HCT116 (cell line): Measurements from ENCODE around the gene RAI14. TPM values are rescaled to one million over a fixed set of nuclear protein-coding genes. Genes with fewer than 3 reads are reported as not detected.

Experiments
- ATAC-seq: fragments of 200-7000 bp; cut with Tn5 transposase; 2 replicates; pipeline ENCODE4 v1.9.1; 2020; ENCODE audit warnings: mild to moderate bottlenecking, moderate library complexity
- BruUV-seq: library from RNA; stranded (reverse); fragments of 400-500 nt; replicated peaks from 2 replicates; lab custom pipeline; 2021; lab: Mats Ljungman, UMichigan
- CTCF ChIA-PET: fragments of 300-600 bp; sonication (Branson Sonifier 250); formaldehyde crosslinking; loops from one replicate; lab custom pipeline; 2021; ENCODE audit warnings: antibody characterized with exemption; lab: Charles Lee
- POLR2A ChIA-PET: fragments of 300-600, 350-600 bp; sonication (Branson Sonifier 250); formaldehyde crosslinking; loops from one replicate; lab custom pipeline; 2021; ENCODE audit warnings: antibody characterized with exemption; lab: Charles Lee
- RAD21 ChIA-PET, 2 experiments: fragments of 300-600 bp; sonication (Branson Sonifier 250); formaldehyde crosslinking; loops; one replicate each; lab custom pipeline; 2023; ENCODE audit warnings: low total read pairs in 2 of 2; ENCODE audit not compliant: uncharacterized antibody in 2 of 2, unreplicated experiment in 2 of 2, low non-redundant PET in 1 of 2; lab: Charles Lee
- DNase-seq: peaks from one replicate; pipeline ENCODE4 v3.0.0-alpha.2; 2010; ENCODE audit warnings: low read depth, low spot score
- H2AFZ ChIP-seq: fragments of 200-600 bp; shearing (Covaris generic), sonication (generic); 2 replicates; pipeline ENCODE4 v1.6.1; 2017; ENCODE audit warnings: low read depth, mixed run types, mixed read lengths, antibody characterized with exemption, low read length; ENCODE audit not compliant: poor library complexity, severe bottlenecking
- H3K27ac ChIP-seq: 2 replicates; pipeline ENCODE4 v1.5.1; 2012; ENCODE audit warnings: low read depth, low read length
- H3K27me3 ChIP-seq: fragments of 200-600 bp; sonication (generic); 2 replicates; pipeline ENCODE4 v1.6.1; 2016; ENCODE audit warnings: mixed run types, low read length, mixed read lengths; ENCODE audit not compliant: insufficient read depth
- H3K36me3 ChIP-seq, 2 experiments: fragments of 200-500 bp in 1 of 2; fragments of 200-600 bp in 1 of 2; sonication (Bioruptor generic) in 1 of 2; sonication (generic) in 1 of 2; 2 replicates each; pipeline versions ENCODE4 v1.5.1 to v1.6.1; 2014 to 2016; ENCODE audit warnings: low read length in 2 of 2, inconsistent platforms in 1 of 2, mixed read lengths in 1 of 2, mixed run types in 1 of 2; ENCODE audit not compliant: insufficient read depth in 2 of 2, control insufficient read depth in 1 of 2
- H3K4me1 ChIP-seq, 2 experiments: fragments of 200-600 bp in 1 of 2; sonication (generic) in 1 of 2; 2 replicates each; pipeline versions ENCODE4 v1.5.1 to v1.6.1; 2012 to 2017; ENCODE audit warnings: low read length in 2 of 2, inconsistent platforms in 1 of 2, mild to moderate bottlenecking in 1 of 2, mixed read lengths in 1 of 2, mixed run types in 1 of 2, moderate library complexity in 1 of 2; ENCODE audit not compliant: insufficient read depth in 2 of 2, control insufficient read depth in 1 of 2
- H3K4me2 ChIP-seq: fragments of 200-600 bp; sonication (generic); 2 replicates; pipeline ENCODE4 v1.6.1; 2017; ENCODE audit warnings: mixed run types, low read length, mixed read lengths
- H3K4me3 ChIP-seq, 2 experiments: fragments of 200-600 bp in 1 of 2; sonication (generic) in 1 of 2; replicated peaks in 1 of 2; 2 replicates each; pipeline ENCODE4 v1.5.1; 2011 to 2016; ENCODE audit warnings: low read length in 2 of 2, control low read depth in 1 of 2, low read depth in 1 of 2, mild to moderate bottlenecking in 1 of 2, mixed read lengths in 1 of 2, mixed run types in 1 of 2
- H3K79me2 ChIP-seq: fragments of 200-600 bp; sonication (generic); 2 replicates; pipeline ENCODE4 v1.6.1; 2017; ENCODE audit warnings: mild to moderate bottlenecking, mixed run types, low read length, moderate library complexity, mixed read lengths; ENCODE audit not compliant: insufficient read depth
- H3K9ac ChIP-seq: fragments of 200-600 bp; sonication (generic); 2 replicates; pipeline ENCODE4 v1.6.1; 2016; ENCODE audit warnings: low read length, mixed read lengths
- H3K9me2 ChIP-seq: fragments of 200-600 bp; sonication (generic), shearing (Covaris generic); 2 replicates; pipeline ENCODE4 v1.6.1; 2017; ENCODE audit warnings: mixed run types, mild to moderate bottlenecking, moderate library complexity; ENCODE audit not compliant: insufficient read depth
- H3K9me3 ChIP-seq, 2 experiments: fragments of 200-500 bp in 1 of 2; fragments of 200-600 bp in 1 of 2; sonication (Bioruptor generic) in 1 of 2; sonication (generic) in 1 of 2; 2 replicates each; pipeline ENCODE4 v1.6.1; 2014 to 2017; ENCODE audit warnings: low read length in 2 of 2, mixed read lengths in 2 of 2, inconsistent platforms in 1 of 2, low read depth in 1 of 2, mild to moderate bottlenecking in 1 of 2, mixed run types in 1 of 2, moderate library complexity in 1 of 2; ENCODE audit not compliant: control insufficient read depth in 1 of 2, insufficient read depth in 1 of 2
- H4K20me1 ChIP-seq: fragments of 200-600 bp; sonication (generic), shearing (Covaris generic); 2 replicates; pipeline ENCODE4 v1.6.1; 2017; ENCODE audit warnings: mixed run types, mild to moderate bottlenecking, moderate library complexity; ENCODE audit not compliant: insufficient read depth
- ATF3 ChIP-seq: IDR thresholded peaks from 2 replicates; pipeline ENCODE4 v1.6.1; 2012
- CBX3 ChIP-seq: IDR thresholded peaks from 2 replicates; pipeline ENCODE4 v1.6.1; 2012; ENCODE audit warnings: low read depth
- CEBPB ChIP-seq: IDR thresholded peaks from 2 replicates; pipeline ENCODE4 v1.6.1; 2012; ENCODE audit warnings: low read depth
- CTCF ChIP-seq, 3 experiments: fragments of 200-600 bp in 1 of 3; sonication (generic) in 1 of 3; IDR thresholded peaks in 2 of 3; conservative IDR thresholded peaks in 1 of 3; 2 replicates each; pipeline ENCODE4 v1.5.1; 2012 to 2017; ENCODE audit warnings: low read depth in 2 of 3, low read length in 2 of 3, antibody characterized with exemption in 1 of 3, borderline replicate concordance in 1 of 3, control low read depth in 1 of 3, mild to moderate bottlenecking in 1 of 3, mixed read lengths in 1 of 3, mixed run types in 1 of 3, moderate library complexity in 1 of 3; ENCODE audit not compliant: insufficient read depth in 1 of 3
- EGR1 ChIP-seq: IDR thresholded peaks from 2 replicates; pipeline ENCODE4 v1.6.1; 2012; ENCODE audit warnings: low read depth
- ELF1 ChIP-seq: IDR thresholded peaks from 2 replicates; pipeline ENCODE4 v1.6.1; 2012; ENCODE audit warnings: low read depth, borderline replicate concordance
- EZH2phosphoT487 ChIP-seq: fragments of 200-600 bp; IDR thresholded peaks from 2 replicates; pipeline ENCODE4 v1.6.1; 2018; ENCODE audit warnings: antibody characterized with exemption, borderline replicate concordance
- FOSL1 ChIP-seq: IDR thresholded peaks from 2 replicates; pipeline ENCODE4 v1.6.1; 2012; ENCODE audit warnings: low read depth
- JUND ChIP-seq: IDR thresholded peaks from 2 replicates; pipeline ENCODE4 v1.6.1; 2012
- POLR2AphosphoS5 ChIP-seq: IDR thresholded peaks from 2 replicates; pipeline ENCODE4 v1.6.1; 2011; ENCODE audit warnings: mild to moderate bottlenecking, low read depth, low read length, moderate library complexity
- RAD21 ChIP-seq: IDR thresholded peaks from 2 replicates; pipeline ENCODE4 v1.6.1; 2012; ENCODE audit warnings: low read depth, mild to moderate bottlenecking
- SP1 ChIP-seq: IDR thresholded peaks from 2 replicates; pipeline ENCODE4 v1.6.1; 2012; ENCODE audit warnings: low read depth
- SRF ChIP-seq: IDR thresholded peaks from 2 replicates; pipeline ENCODE4 v1.6.1; 2012; ENCODE audit warnings: low read depth
- TCF7L2 ChIP-seq: IDR thresholded peaks from 2 replicates; pipeline ENCODE4 v1.7.0; 2011; ENCODE audit warnings: borderline replicate concordance, inconsistent platforms; ENCODE audit not compliant: insufficient read depth, insufficient read length; ENCODE audit errors: extremely low read depth
- YY1 ChIP-seq: IDR thresholded peaks from 2 replicates; pipeline ENCODE4 v1.6.1; 2011; ENCODE audit warnings: low read length, low read depth, moderate library complexity, mild to moderate bottlenecking; ENCODE audit not compliant: insufficient replicate concordance; ENCODE audit errors: extremely low read depth
- ZFX ChIP-seq: fragments of 450-650 bp; IDR thresholded peaks from 2 replicates; pipeline ENCODE4 v1.6.1; 2017
- intact Hi-C: fragments of 100-400 bp; cut with micrococcal nuclease; formaldehyde crosslinking; loops from 2 replicates; pipeline ENCODE4 v1.10.0; 2022
- total RNA-seq: library from RNA; stranded (reverse); gene quantifications from one replicate; pipeline ENCODE4 v1.2.1, GENCODE V29; 2021; ENCODE audit not compliant: unreplicated experiment

Gene RAI14
- total RNA-seq, 1 experiment from 2014 or later, result 47.9 TPM

GRCh38 chr5:34813509-34813908 lies 157.4 kb downstream of the RAI14 start:
- H3K9me2 ChIP-seq, result no peaks in the 10 kb centered on the region
- no peak overlapping the region for H3K4me2 ChIP-seq
- no peak for DNase-seq
- intact Hi-C loops, result no loop called here
- ChIA-PET CTCF (no interaction called here), POLR2A (no interaction called here), RAD21 (no interaction called here)
- H2AFZ ChIP-seq, result no peak overlapping the region
- H3K36me3 ChIP-seq, result no peaks in the 10 kb centered on the region; a peak in 1 of 4 replicates
- no peak overlapping the region for H3K27ac ChIP-seq
- H3K9me3 ChIP-seq, result no peaks in the 10 kb centered on the region
- H3K4me3 ChIP-seq, result no peak overlapping the region
- H3K4me1 ChIP-seq, result no peaks in the 10 kb centered on the region
- TF ChIP-seq SRF (no peak), RAD21 (no peak), ATF3 (no peak), ELF1 (no peak), CEBPB (no peak), ZFX (no peak), SP1 (no peak)
- no TSS peak for BruUV-seq
- no peaks in the 10 kb centered on the region for H3K27me3 ChIP-seq
- ATAC-seq, result no peak
- H3K9ac ChIP-seq, result no peak overlapping the region
- no peaks in the 10 kb centered on the region for H3K79me2 ChIP-seq
- H4K20me1 ChIP-seq, result no peaks in the 10 kb centered on the region

- intact Hi-C loops, result no loop called here
- Histone ChIP-seq H3K9ac (no peak overlapping the region), H3K79me2 (no peaks in the 10 kb centered on the region), H3K27me3 (no peaks in the 10 kb centered on the region), H3K36me3 (peaks cover 0 to under 1% of the 10 kb centered on the region in 2 experiments; a peak in 2 of 4 replicates), H3K9me2 (no peaks in the 10 kb centered on the region), H3K27ac (no peak overlapping the region), H3K4me3 (no peak overlapping the region), H3K9me3 (no peaks in the 10 kb centered on the region), H2AFZ (no peak overlapping the region), H4K20me1 (no peaks in the 10 kb centered on the region), H3K4me1 (no peaks in the 10 kb centered on the region), H3K4me2 (no peak overlapping the region)
- ATAC-seq, result no peak
- RAD21 ChIA-PET, result no interaction called here
- CTCF ChIA-PET, result no interaction called here
- POLR2A ChIA-PET, result no interaction called here
- no peak for DNase-seq
- no TSS peak for BruUV-seq
- TF ChIP-seq ATF3 (no peak), TCF7L2 (no peak), YY1 (no peak), CTCF (IDR thresholded peaks at IDR 0.05 in 2 of 3, conservative IDR thresholded peaks at IDR 0.05 in 1 of 3; ENCODE audit: borderline replicate concordance in 1 of 3, insufficient read depth in 1 of 3, low read depth in 2 of 3, low read length in 2 of 3) (no peak), EGR1 (no peak), EZH2phosphoT487 (no peak), JUND (no peak), CBX3 (no peak), ELF1 (no peak), POLR2AphosphoS5 (no peak), FOSL1 (no peak)
These were observed 161.6 kb downstream of the RAI14 start for GRCh38 chr5:34817558-34818351.
